ENCODE measurements around the gene ESRP2. TPM values are rescaled to one million over a fixed set of nuclear protein-coding genes. Genes with fewer than 3 reads are reported as not detected.

The ESRP2 gene
- total RNA-seq, 1 donor from 2014 or later = not detected

DNA sequence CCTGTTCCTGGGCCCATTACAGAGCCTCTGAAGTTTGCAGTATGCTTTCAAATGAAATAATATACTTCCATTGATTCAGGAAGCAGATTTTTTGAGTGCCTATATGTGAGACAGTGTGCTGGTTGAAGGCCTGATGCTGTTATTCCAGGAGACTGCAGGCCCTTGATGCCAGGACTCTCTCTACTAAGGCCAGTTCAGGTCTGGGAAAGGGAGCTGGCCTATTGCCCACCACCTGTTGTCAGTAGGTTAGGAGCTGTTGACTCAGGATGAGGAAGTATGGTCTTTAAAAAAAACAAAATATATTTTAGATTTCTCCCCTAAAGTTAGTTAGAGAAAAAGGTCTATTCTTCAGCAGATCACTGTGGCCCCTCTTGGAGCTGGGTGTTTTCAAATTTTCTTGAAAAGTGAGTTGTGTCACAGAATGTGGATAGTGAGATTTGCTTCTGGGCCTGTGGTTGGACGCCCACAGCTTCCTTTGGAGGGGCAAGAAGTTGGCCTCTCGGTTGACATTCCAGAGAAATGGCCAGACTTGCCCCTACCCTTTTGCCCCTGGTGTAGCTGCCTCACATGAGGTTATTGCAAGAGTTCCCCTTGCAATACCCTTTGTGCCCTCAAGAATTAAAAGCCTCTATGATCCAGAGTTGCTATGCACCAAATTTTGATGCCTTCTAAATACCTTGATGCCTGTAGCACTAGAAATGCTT is 7.9 kb downstream of the ESRP2 start:
- DNase-seq (ENCODE audit: low spot score in 2 of 2) (no peak), FAIRE-seq (no peak)

- DNase-seq (ENCODE audit: low spot score in 2 of 2) = no peak
Measured at GRCh38 chr16:68227183-68227793, 8.6 kb downstream of the ESRP2 start.

GRCh38 chr16:68226116-68226515 is 9.8 kb downstream of the ESRP2 start:
- DNase-seq (ENCODE audit: low spot score in 2 of 2) (no peak), FAIRE-seq (no peak)

More at GRCh38 chr16:68227183-68227793, 8.6 kb downstream of the ESRP2 start:
- FAIRE-seq = no peak

DNA sequence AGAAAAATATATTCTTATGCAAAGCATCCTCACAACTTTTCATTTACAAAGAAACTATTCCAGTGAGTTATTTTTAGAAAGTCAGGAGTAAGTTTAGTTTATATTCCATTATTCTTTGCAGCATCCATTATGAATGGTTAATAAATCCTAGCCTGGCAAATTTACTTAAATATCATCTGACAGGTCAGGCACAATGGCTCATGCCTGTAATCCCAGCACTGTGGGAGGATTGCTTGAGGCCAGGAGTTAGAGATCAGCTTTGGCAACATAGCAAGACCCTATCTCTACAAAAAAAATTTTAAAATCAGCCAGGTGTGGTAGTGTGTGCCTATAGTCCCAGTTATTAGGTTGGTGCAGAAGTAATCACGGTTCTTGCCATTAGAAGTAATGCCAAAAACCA is 12.9 kb downstream of the ESRP2 start:
- FAIRE-seq (no peak), DNase-seq (ENCODE audit: low spot score in 2 of 2) (no peak)

- no peak for FAIRE-seq
- DNase-seq (ENCODE audit: low spot score in 2 of 2) = no peak
Measured at GRCh38 chr16:68219725-68220351, 16.1 kb downstream of the ESRP2 start.

DNA sequence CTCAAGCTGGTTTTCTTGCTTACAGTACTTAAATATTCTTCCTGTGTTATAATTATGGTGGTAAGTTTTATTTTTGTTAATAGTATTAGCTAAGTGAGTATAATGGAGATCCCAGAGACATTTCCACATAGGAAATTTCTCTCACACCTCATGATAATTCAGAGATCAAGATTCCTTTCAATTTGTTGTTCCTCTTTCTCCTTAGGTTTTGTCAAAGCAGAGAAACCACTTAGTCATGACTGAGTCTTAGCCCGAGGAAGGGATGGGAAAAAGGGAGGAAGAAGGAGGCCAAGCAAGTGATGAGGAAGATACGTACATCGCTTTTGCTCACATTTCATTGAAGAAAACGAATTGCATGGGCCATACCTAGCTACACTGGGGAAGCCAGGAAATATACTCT is 18.4 kb downstream of the ESRP2 start:
- DNase-seq (ENCODE audit: low spot score in 2 of 2) (no peak), FAIRE-seq (no peak)

GRCh38 chr16:68216240-68216639 is 19.7 kb downstream of the ESRP2 start:
- DNase-seq (ENCODE audit: low spot score in 2 of 2) (no peak), FAIRE-seq (no peak)

DNA sequence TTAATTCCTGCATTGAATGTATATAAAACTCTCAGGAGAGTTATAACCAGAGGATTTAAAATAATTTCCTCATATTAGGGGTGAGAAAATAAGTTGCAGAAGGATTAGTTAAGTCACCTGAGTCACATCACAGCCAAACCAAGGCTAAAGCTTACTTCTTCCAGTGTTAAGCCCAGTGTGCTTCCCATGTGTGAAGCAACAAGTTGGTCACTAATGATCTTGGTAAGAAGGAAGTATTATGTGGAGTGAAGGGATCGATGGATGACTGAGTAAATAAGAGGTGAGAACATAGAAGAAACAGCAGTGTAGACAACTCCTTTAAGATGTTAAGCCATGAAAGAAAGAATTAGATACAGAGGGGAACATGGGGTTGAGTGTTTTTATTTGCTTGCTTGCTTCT is 20.6 kb downstream of the ESRP2 start:
- no peak for FAIRE-seq
- DNase-seq (ENCODE audit: low spot score in 2 of 2) = no peak

DNA sequence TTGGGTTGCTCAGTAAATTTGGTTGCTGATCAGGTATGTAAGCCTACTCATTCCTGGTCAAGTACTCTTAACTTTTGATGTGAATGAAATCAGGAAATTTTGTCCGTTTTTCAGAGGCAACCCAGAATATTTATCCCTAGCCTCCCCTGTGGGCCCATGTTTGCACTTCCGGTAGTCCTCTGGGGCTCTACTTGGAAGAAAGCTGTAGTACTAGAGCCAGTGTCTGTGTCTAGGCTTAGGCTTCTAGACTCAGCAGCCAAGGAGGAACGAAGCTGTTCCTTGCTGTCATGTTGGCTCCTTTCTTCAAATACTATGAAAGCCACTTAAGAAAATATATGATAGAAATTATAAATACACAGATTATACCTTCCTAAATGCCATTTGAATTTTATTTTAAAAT is 21.2 kb downstream of the ESRP2 start:
- DNase-seq (ENCODE audit: low spot score in 2 of 2) (no peak), FAIRE-seq (no peak)

DNA sequence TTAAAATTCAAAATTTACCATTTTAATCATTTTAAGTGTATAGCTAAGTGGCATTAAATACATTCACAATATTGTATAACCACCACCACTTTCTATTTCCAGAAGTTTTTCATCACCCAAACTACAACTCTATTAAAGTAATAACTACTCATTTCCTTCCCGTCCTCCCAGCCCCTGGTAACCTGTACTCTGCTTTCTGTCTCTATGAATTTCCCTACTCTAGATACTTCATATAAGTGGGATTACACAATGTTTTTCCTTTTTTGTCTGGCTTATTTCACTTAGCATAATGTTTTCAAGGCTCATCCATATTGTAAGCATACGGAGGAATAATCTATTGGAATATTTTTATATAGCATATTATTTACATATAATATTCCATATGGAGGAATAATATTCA is 29.7 kb downstream of the ESRP2 start:
- FAIRE-seq = no peak

GRCh38 chr16:68202091-68202519 is 33.8 kb downstream of the ESRP2 start:
- DNase-seq (ENCODE audit: low spot score in 2 of 2) (peak in 1 of 2 donors; percentile 22), FAIRE-seq (no peak)

More for the DNA sequence above, 29.7 kb downstream of the ESRP2 start:
- no peak for DNase-seq (ENCODE audit: low spot score in 2 of 2)

DNA sequence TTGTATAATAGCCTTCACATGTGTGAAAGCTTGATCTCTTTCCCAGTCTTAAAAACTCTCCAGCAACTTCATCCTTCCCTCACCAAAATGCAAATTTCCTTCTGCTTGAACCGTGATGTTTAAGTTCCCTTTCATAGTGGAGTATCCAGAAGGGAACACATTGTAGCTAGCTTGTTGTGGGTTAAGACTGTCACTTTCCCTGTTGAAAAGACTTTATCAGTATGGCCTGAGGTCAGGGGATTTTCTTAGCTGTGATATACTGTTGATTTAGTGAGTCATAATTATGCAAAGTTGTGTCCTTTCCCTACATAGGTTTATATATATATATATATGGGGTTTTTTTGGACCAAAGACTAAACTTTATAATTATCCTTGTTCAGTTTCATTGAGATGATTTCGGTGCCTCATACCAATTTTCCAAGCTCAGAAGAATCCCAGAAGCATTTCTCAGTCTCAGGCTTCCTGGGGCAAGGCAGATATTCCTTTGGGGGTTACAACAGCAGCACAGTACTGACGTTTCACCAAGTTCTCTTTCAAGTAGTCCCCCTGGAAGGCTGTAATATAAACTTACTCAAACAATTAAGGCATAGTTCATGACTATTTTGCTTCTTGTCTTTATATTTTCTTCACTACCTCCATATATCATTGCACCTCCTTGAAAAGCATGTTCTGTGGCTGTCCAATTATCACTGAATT is 35.7 kb downstream of the ESRP2 start:
- DNase-seq (ENCODE audit: low spot score in 2 of 2) = no peak
- no peak for FAIRE-seq

- no peak for DNase-seq (ENCODE audit: low spot score in 2 of 2)
- FAIRE-seq = no peak
Measured at GRCh38 chr16:68197250-68197649, 38.7 kb downstream of the ESRP2 start.

- no peak for FAIRE-seq
Measured at GRCh38 chr16:68194251-68194650, 41.7 kb downstream of the ESRP2 start.

GRCh38 chr16:68190736-68191510 is 45.0 kb downstream of the ESRP2 start:
- FAIRE-seq (no peak), DNase-seq (ENCODE audit: low spot score in 2 of 2) (peak; percentile 24 to 32)

More at GRCh38 chr16:68194251-68194650, 41.7 kb downstream of the ESRP2 start:
- DNase-seq (ENCODE audit: low spot score in 2 of 2) = no peak

DNA sequence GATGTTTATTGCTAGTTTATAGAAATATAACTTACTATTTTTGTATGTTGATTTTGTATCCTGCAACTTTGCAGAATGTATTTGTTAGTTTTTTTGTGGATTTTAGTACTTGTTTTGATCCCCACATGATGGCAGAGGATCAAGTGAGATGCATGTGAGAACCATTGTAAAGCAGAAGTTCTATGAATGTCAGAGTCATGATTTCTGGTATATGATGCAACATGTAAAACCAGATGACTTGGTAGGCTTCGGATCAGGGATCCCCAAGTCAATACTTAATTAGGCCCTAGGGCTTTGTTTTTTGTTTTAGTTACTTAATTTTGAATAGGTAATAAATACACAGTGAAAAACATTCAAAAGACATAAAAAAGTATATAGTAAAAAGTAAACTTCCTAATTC is 45.8 kb downstream of the ESRP2 start:
- FAIRE-seq (no peak), DNase-seq (ENCODE audit: low spot score in 2 of 2) (no peak)

GRCh38 chr16:68188170-68188569 is 47.8 kb downstream of the ESRP2 start:
- FAIRE-seq (no peak), DNase-seq (ENCODE audit: low spot score in 2 of 2) (no peak)

GRCh38 chr16:68187505-68187904 is 48.4 kb downstream of the ESRP2 start:
- no peak for DNase-seq (ENCODE audit: low spot score in 2 of 2)
- no peak for FAIRE-seq

- FAIRE-seq (no peak), DNase-seq (ENCODE audit: low spot score in 2 of 2) (no peak)
Measured at GRCh38 chr16:68186877-68187276, 49.0 kb downstream of the ESRP2 start.

DNA sequence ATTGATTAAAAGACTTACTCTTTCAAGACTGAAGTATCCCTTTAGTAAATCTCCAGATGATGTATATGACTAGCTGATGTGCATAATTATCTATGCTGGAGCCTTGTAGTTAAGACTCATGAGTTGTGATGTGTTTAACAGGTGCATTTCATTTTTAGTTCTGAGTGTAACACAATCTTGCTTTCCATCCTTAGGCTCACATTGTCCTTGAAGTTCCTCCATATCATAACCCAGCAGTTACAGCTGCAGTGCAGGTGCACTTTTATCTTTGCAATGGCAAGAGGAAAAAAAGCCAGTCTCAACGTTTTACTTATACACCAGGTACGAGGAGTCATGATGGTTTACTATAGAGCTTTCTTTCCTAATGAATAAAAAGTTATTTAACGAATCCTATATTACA is 52.9 kb downstream of the ESRP2 start:
- FAIRE-seq (no peak), DNase-seq (ENCODE audit: low spot score in 2 of 2) (no peak)

Data from frontal cortex (tissue), 4 donors.